Muscle layer of colon (tissue), 2 donors: ENCODE data around the gene RAB7B.

Experiments used
- H3K27ac ChIP-seq: one replicate; pipeline ENCODE4 v1.7.0; 2013; ENCODE audit warnings: low read depth, mild to moderate bottlenecking, low read length, moderate library complexity
- H3K27me3 ChIP-seq, 2 donors: one replicate each; pipeline ENCODE4 v1.7.0; 2013; ENCODE audit warnings: low read length in 2 of 2, mild to moderate bottlenecking in 2 of 2; ENCODE audit not compliant: insufficient read depth in 2 of 2, control insufficient read depth in 1 of 2
- H3K36me3 ChIP-seq: one replicate; pipeline ENCODE4 v1.7.0; 2013; ENCODE audit warnings: mild to moderate bottlenecking, low read length; ENCODE audit not compliant: insufficient read depth
- H3K4me1 ChIP-seq: one replicate; pipeline ENCODE4 v1.7.0; 2013; ENCODE audit warnings: mild to moderate bottlenecking, low read length; ENCODE audit not compliant: insufficient read depth
- H3K4me3 ChIP-seq, 2 donors: one replicate each; pipeline ENCODE4 v1.7.0; 2013; ENCODE audit warnings: low read length in 2 of 2, low read depth in 1 of 2, mild to moderate bottlenecking in 1 of 2, moderate library complexity in 1 of 2
- H3K9ac ChIP-seq: one replicate; pipeline ENCODE4 v1.7.0; 2013; ENCODE audit warnings: low read length
- H3K9me3 ChIP-seq: one replicate; pipeline ENCODE4 v1.7.0; 2013; ENCODE audit warnings: mild to moderate bottlenecking, low read length
- donor health status: abdominal sarcoma.
- donor health status: Adenocarcinoma of cecum.

The RAB7B gene

GRCh38 chr1:205929496-205930194, 73.5 kb downstream of the RAB7B start:
- no peak overlapping the region for H3K4me3 ChIP-seq
- H3K36me3 ChIP-seq, result no peaks in the 10 kb centered on the region
- no peak overlapping the region for H3K27ac ChIP-seq
- no peak overlapping the region for H3K9ac ChIP-seq
- H3K9me3 ChIP-seq, result no peaks in the 10 kb centered on the region
- peaks cover 0 to 6% of the 10 kb centered on the region in 2 donors for H3K27me3 ChIP-seq
- no peaks in the 10 kb centered on the region for H3K4me1 ChIP-seq

- Histone ChIP-seq H3K4me1 (no peaks in the 10 kb centered on the region), H3K36me3 (no peaks in the 10 kb centered on the region), H3K4me3 (no peak overlapping the region), H3K9me3 (no peaks in the 10 kb centered on the region), H3K27ac (no peak overlapping the region), H3K9ac (no peak overlapping the region), H3K27me3 (peaks cover 0 to 6% of the 10 kb centered on the region in 2 donors)
Observed at GRCh38 chr1:205928317-205928716, 74.9 kb downstream of the RAB7B start.

DNA sequence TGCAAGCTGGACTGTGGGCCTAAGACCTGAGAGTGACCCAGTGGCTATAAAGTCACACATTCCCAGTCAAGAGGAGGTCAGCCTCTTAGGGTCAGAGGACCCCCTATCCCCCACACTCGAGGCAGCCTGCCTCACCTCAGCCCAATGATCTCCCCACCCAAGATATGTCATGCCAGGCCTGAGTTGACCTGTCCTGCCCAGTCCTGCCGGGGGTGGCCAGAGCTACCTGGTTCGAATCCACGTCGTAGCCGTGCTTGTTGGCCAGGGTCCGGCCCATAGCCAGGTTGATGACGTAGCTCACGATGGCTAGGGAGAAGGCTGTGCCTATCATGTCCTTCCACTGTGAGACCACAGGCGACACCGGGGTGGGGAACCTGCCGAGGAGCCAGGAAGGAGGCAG, 75.5 kb downstream of the RAB7B start:
- H3K9ac ChIP-seq, result no peak overlapping the region
- H3K27me3 ChIP-seq, result peaks cover 0 to 4% of the 10 kb centered on the region in 2 donors
- H3K27ac ChIP-seq, result no peak overlapping the region
- H3K4me3 ChIP-seq, result no peak overlapping the region
- no peaks in the 10 kb centered on the region for H3K36me3 ChIP-seq
- no peaks in the 10 kb centered on the region for H3K4me1 ChIP-seq
- no peaks in the 10 kb centered on the region for H3K9me3 ChIP-seq

DNA sequence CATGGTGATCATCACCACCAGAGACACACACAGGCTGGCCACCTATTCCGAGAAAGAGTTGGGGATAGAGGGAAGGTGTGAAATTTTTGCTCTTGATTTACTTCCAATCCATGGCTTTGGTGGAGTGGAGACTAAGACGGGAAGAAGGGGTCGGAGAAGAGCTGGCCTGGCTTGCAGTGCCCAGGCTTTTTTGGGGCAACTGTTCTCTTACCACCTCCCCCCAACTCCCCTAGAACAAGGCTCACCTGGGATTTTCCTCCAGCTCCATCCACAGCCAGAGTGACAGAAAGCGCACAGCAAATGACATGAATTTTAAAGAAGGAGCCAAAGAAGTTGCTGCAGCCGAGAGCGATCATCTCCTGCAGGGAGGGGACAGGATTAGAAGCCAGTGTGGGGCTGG, 75.9 kb downstream of the RAB7B start:
- H3K27me3 ChIP-seq, result no peaks in the 10 kb centered on the region
- H3K4me3 ChIP-seq, result no peak overlapping the region
- H3K36me3 ChIP-seq, result no peaks in the 10 kb centered on the region
- no peaks in the 10 kb centered on the region for H3K9me3 ChIP-seq
- H3K9ac ChIP-seq, result no peak overlapping the region
- no peak overlapping the region for H3K27ac ChIP-seq
- H3K4me1 ChIP-seq, result no peaks in the 10 kb centered on the region
